H1 (cell line): Measurements from ENCODE around the gene CABCOCO1. TPM values are rescaled to one million over a fixed set of nuclear protein-coding genes. Genes with fewer than 3 reads are reported as not detected.

ENCODE experiments used
- CTBP2 ChIP-seq: IDR thresholded peaks from 2 replicates; pipeline ENCODE4 v1.7.0; 2011; ENCODE audit warnings: borderline replicate concordance, mild to moderate bottlenecking, moderate library complexity, mixed read lengths, low read length; ENCODE audit not compliant: insufficient read depth, insufficient read length
- EP300 ChIP-seq, 2 experiments: IDR thresholded peaks; 1 replicate in 1 of 2; 2 replicates in 1 of 2; pipeline ENCODE4 v1.6.1; 2011 to 2012; ENCODE audit warnings: low read depth in 2 of 2, low read length in 2 of 2, mild to moderate bottlenecking in 2 of 2, borderline replicate concordance in 1 of 2, inconsistent platforms in 1 of 2, moderate library complexity in 1 of 2
- JUND ChIP-seq: IDR thresholded peaks from 2 replicates; pipeline ENCODE4 v1.6.1; 2011; ENCODE audit warnings: mild to moderate bottlenecking, improper control_type of control experiment, low read length
- KDM5A ChIP-seq: fragments of 200-600 bp; IDR thresholded peaks from 2 replicates; pipeline ENCODE4 v1.7.1; 2012; ENCODE audit warnings: mild to moderate bottlenecking, low read length, inconsistent platforms, mixed read lengths
- TAF7 ChIP-seq: optimal IDR thresholded peaks from 2 replicates; pipeline ENCODE3; 2011; ENCODE audit warnings: low read depth, mild to moderate bottlenecking, inconsistent platforms, low read length, moderate library complexity, borderline replicate concordance
- polyA plus RNA-seq, 7 experiments: library from polyadenylated mRNA; depleted of rRNA in 3 of 7; stranded (reverse) in 5 of 7; unstranded in 2 of 7; fragments of >200 nt in 5 of 7; fragments of 200-250 nt in 2 of 7; gene quantifications; 1 replicate in 5 of 7; 2 replicates in 1 of 7; 4 replicates in 1 of 7; pipeline versions ENCODE4 v1.2.1 to v1.2.3, GENCODE V29; 2011 to 2013; ENCODE audit warnings: missing spikeins in 2 of 7, mixed read lengths in 2 of 7
- total RNA-seq: library from RNA; stranded (reverse); fragmentation: NEBNext Ultra II Directional; extraction: Animal tissue kit (Norgen Biotek cat#: 25700); gene quantifications from 2 replicates; pipeline ENCODE4 v1.2.1, GENCODE V29; 2021
- TF ChIP-seq, protein P1 (sequence below): fragments of 300-600 bp; sonication (generic); IDR thresholded peaks from 2 replicates; pipeline ENCODE4 v1.7.1; 2012; ENCODE audit warnings: low read length, moderate library complexity, mild to moderate bottlenecking, inconsistent platforms; ENCODE audit not compliant: insufficient replicate concordance

Gene CABCOCO1
- total and polyA plus RNA-seq, 2 of the 8 experiments (the other 6 are each of a cell fraction or from before 2014, with no cell fraction given), result not detected

DNA sequence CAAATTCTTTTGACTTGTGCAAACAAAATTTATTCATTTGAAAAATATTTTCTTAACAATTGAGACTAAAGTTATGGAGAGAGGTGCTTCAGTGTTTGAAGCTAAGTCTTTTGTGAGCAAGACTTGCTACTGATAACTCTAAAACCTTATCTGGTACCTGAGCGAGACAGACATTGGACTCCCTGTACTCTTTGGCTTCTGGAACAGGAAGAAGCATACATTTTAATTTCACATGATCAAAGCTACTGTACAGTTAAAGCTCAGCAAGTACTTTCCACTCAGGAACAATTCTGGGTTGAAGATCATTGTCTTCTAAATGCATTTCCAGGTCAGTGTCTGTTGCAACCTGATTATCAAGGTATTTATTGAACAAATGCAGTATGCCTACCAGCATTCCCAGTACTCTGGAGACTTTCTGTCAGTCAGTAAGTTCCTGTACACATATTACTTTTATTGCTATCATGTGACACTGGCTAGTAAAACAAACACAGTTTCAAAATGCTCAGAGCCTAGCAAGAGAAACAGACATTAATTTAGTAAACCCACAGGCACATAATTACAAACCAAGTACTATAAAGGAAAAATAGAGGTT lies 42.4 kb downstream of the CABCOCO1 start (continued):
- TF ChIP-seq CTBP2 (no peak), JUND (no peak), TAF7 (no peak), EP300 (IDR thresholded peaks at IDR 0.05; ENCODE audit: borderline replicate concordance in 1 of 2, low read depth in 2 of 2, low read length in 2 of 2) (no peak), KDM5A (no peak)
- TF ChIP-seq, protein P1, sequence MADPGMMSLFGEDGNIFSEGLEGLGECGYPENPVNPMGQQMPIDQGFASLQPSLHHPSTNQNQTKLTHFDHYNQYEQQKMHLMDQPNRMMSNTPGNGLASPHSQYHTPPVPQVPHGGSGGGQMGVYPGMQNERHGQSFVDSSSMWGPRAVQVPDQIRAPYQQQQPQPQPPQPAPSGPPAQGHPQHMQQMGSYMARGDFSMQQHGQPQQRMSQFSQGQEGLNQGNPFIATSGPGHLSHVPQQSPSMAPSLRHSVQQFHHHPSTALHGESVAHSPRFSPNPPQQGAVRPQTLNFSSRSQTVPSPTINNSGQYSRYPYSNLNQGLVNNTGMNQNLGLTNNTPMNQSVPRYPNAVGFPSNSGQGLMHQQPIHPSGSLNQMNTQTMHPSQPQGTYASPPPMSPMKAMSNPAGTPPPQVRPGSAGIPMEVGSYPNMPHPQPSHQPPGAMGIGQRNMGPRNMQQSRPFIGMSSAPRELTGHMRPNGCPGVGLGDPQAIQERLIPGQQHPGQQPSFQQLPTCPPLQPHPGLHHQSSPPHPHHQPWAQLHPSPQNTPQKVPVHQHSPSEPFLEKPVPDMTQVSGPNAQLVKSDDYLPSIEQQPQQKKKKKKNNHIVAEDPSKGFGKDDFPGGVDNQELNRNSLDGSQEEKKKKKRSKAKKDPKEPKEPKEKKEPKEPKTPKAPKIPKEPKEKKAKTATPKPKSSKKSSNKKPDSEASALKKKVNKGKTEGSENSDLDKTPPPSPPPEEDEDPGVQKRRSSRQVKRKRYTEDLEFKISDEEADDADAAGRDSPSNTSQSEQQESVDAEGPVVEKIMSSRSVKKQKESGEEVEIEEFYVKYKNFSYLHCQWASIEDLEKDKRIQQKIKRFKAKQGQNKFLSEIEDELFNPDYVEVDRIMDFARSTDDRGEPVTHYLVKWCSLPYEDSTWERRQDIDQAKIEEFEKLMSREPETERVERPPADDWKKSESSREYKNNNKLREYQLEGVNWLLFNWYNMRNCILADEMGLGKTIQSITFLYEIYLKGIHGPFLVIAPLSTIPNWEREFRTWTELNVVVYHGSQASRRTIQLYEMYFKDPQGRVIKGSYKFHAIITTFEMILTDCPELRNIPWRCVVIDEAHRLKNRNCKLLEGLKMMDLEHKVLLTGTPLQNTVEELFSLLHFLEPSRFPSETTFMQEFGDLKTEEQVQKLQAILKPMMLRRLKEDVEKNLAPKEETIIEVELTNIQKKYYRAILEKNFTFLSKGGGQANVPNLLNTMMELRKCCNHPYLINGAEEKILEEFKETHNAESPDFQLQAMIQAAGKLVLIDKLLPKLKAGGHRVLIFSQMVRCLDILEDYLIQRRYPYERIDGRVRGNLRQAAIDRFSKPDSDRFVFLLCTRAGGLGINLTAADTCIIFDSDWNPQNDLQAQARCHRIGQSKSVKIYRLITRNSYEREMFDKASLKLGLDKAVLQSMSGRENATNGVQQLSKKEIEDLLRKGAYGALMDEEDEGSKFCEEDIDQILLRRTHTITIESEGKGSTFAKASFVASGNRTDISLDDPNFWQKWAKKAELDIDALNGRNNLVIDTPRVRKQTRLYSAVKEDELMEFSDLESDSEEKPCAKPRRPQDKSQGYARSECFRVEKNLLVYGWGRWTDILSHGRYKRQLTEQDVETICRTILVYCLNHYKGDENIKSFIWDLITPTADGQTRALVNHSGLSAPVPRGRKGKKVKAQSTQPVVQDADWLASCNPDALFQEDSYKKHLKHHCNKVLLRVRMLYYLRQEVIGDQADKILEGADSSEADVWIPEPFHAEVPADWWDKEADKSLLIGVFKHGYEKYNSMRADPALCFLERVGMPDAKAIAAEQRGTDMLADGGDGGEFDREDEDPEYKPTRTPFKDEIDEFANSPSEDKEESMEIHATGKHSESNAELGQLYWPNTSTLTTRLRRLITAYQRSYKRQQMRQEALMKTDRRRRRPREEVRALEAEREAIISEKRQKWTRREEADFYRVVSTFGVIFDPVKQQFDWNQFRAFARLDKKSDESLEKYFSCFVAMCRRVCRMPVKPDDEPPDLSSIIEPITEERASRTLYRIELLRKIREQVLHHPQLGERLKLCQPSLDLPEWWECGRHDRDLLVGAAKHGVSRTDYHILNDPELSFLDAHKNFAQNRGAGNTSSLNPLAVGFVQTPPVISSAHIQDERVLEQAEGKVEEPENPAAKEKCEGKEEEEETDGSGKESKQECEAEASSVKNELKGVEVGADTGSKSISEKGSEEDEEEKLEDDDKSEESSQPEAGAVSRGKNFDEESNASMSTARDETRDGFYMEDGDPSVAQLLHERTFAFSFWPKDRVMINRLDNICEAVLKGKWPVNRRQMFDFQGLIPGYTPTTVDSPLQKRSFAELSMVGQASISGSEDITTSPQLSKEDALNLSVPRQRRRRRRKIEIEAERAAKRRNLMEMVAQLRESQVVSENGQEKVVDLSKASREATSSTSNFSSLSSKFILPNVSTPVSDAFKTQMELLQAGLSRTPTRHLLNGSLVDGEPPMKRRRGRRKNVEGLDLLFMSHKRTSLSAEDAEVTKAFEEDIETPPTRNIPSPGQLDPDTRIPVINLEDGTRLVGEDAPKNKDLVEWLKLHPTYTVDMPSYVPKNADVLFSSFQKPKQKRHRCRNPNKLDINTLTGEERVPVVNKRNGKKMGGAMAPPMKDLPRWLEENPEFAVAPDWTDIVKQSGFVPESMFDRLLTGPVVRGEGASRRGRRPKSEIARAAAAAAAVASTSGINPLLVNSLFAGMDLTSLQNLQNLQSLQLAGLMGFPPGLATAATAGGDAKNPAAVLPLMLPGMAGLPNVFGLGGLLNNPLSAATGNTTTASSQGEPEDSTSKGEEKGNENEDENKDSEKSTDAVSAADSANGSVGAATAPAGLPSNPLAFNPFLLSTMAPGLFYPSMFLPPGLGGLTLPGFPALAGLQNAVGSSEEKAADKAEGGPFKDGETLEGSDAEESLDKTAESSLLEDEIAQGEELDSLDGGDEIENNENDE, result no peak
